Neural cell (in vitro differentiated cells): ENCODE results near the gene GALNT2. TPM values are rescaled to one million over a fixed set of nuclear protein-coding genes. Genes with fewer than 3 reads are reported as not detected.

ENCODE experiments used
- H2AFZ ChIP-seq: fragments of 200-600, 300-800 bp; sonication (generic), shearing (Covaris generic); 2 replicates; pipeline ENCODE4 v1.6.0; 2014; ENCODE audit warnings: low read depth, mild to moderate bottlenecking, antibody characterized with exemption, low read length, moderate library complexity
- H3F3A ChIP-seq: fragments of 200-600 bp; shearing (Covaris generic); 2 replicates; pipeline ENCODE4 v1.6.1; 2016; ENCODE audit warnings: mild to moderate bottlenecking, moderate library complexity, mixed read lengths, antibody characterized with exemption, low read length; ENCODE audit not compliant: insufficient read depth, poor library complexity, severe bottlenecking
- H3K27ac ChIP-seq: fragments of 200-600, 300-800 bp; sonication (generic), shearing (Covaris generic); 2 replicates; pipeline ENCODE4 v1.5.1; 2014; ENCODE audit warnings: mild to moderate bottlenecking, low read length, moderate library complexity
- H3K27me3 ChIP-seq: fragments of 300-800, 200-600 bp; sonication (generic), shearing (Covaris generic); 2 replicates; pipeline ENCODE4 v1.6.0; 2014; ENCODE audit warnings: mild to moderate bottlenecking, low read depth, low read length, moderate library complexity; ENCODE audit not compliant: insufficient read depth
- H3K36me3 ChIP-seq: fragments of 300-800, 200-600 bp; sonication (generic), shearing (Covaris generic); 2 replicates; pipeline ENCODE4 v1.5.1; 2014; ENCODE audit warnings: mild to moderate bottlenecking, antibody characterized with exemption, low read length, moderate library complexity; ENCODE audit not compliant: insufficient read depth
- H3K4me2 ChIP-seq: fragments of 300-800, 200-600 bp; sonication (generic), shearing (Covaris generic); 2 replicates; pipeline ENCODE4 v1.6.0; 2014; ENCODE audit warnings: mild to moderate bottlenecking, low read length
- H3K4me3 ChIP-seq: fragments of 300-800, 200-600 bp; sonication (generic), shearing (Covaris generic); 2 replicates; pipeline ENCODE4 v1.5.1; 2014; ENCODE audit warnings: mild to moderate bottlenecking, low read length, moderate library complexity
- H3K79me2 ChIP-seq: fragments of 200-600 bp; shearing (Covaris generic); replicated peaks from 2 replicates; pipeline ENCODE4 v1.6.0; 2014; ENCODE audit warnings: mild to moderate bottlenecking, low read length, moderate library complexity; ENCODE audit not compliant: insufficient read depth
- H3K9ac ChIP-seq: fragments of 300-800, 200-600 bp; sonication (generic), shearing (Covaris generic); 2 replicates; pipeline ENCODE4 v1.6.1; 2016; ENCODE audit warnings: mild to moderate bottlenecking, low read length, mixed read lengths
- H3K9me2 ChIP-seq: fragments of 200-600 bp; shearing (Covaris generic); 2 replicates; pipeline ENCODE4 v1.6.1; 2016; ENCODE audit warnings: mild to moderate bottlenecking, low read length, mixed read lengths; ENCODE audit not compliant: insufficient read depth
- H3K9me3 ChIP-seq: fragments of 200-600, 300-800 bp; sonication (generic), shearing (Covaris generic); 2 replicates; pipeline ENCODE4 v1.6.1; 2016; ENCODE audit warnings: mild to moderate bottlenecking, mixed run types, low read length, moderate library complexity, mixed read lengths
- H4K20me1 ChIP-seq: fragments of 200-600 bp; shearing (Covaris generic); 2 replicates; pipeline ENCODE4 v1.6.1; 2016; ENCODE audit warnings: mild to moderate bottlenecking, mixed run types; ENCODE audit not compliant: insufficient read depth
- EP300 ChIP-seq: fragments of 450-650 bp; conservative IDR thresholded peaks from 2 replicates; pipeline ENCODE4 v1.6.1; 2014; ENCODE audit warnings: antibody characterized with exemption, mild to moderate bottlenecking, moderate library complexity; ENCODE audit not compliant: poor library complexity, severe bottlenecking
- EZH2 ChIP-seq: fragments of 200-600, 300-800 bp; shearing (Covaris generic), sonication (generic); IDR thresholded peaks from 2 replicates; pipeline ENCODE4 v1.6.1; 2014; ENCODE audit warnings: antibody characterized with exemption, low read length, borderline replicate concordance, mild to moderate bottlenecking; ENCODE audit not compliant: insufficient read depth, poor library complexity, severe bottlenecking
- MXI1 ChIP-seq: fragments of 450-650 bp; conservative IDR thresholded peaks from 2 replicates; pipeline ENCODE4 v1.6.1; 2014; ENCODE audit warnings: antibody characterized with exemption, mild to moderate bottlenecking; ENCODE audit not compliant: poor library complexity, severe bottlenecking
- POLR2AphosphoS5 ChIP-seq: IDR thresholded peaks from 2 replicates; pipeline ENCODE4 v1.6.1; 2012
- RAD21 ChIP-seq: fragments of 450-650 bp; conservative IDR thresholded peaks from 2 replicates; pipeline ENCODE4 v1.6.1; 2014; ENCODE audit warnings: antibody characterized with exemption, mild to moderate bottlenecking, moderate library complexity
- SMC3 ChIP-seq: fragments of 450-650 bp; conservative IDR thresholded peaks from 2 replicates; pipeline ENCODE4 v1.6.1; 2014; ENCODE audit warnings: antibody characterized with exemption, mild to moderate bottlenecking, moderate library complexity; ENCODE audit not compliant: poor library complexity
- TAF1 ChIP-seq: IDR thresholded peaks from 2 replicates; pipeline ENCODE4 v1.6.1; 2012; ENCODE audit warnings: low read depth
- polyA plus RNA-seq: library from polyadenylated mRNA; depleted of rRNA; stranded (reverse); fragments of >200 nt; gene quantifications from 2 replicates; pipeline ENCODE4 v1.2.3, GENCODE V29; 2014
- TF ChIP-seq, protein P1 (sequence below): IDR thresholded peaks from 2 replicates; pipeline ENCODE4 v1.6.1; 2012; ENCODE audit warnings: borderline replicate concordance
- TF ChIP-seq, protein P2 (sequence below): fragments of 450-650 bp; IDR thresholded peaks from 2 replicates; pipeline ENCODE4 v1.5.1; 2014; ENCODE audit warnings: antibody characterized with exemption, mild to moderate bottlenecking, moderate library complexity; ENCODE audit not compliant: poor library complexity, severe bottlenecking

The GALNT2 gene
- polyA plus RNA-seq, 1 donor from 2014 or later: 38.8 TPM

DNA sequence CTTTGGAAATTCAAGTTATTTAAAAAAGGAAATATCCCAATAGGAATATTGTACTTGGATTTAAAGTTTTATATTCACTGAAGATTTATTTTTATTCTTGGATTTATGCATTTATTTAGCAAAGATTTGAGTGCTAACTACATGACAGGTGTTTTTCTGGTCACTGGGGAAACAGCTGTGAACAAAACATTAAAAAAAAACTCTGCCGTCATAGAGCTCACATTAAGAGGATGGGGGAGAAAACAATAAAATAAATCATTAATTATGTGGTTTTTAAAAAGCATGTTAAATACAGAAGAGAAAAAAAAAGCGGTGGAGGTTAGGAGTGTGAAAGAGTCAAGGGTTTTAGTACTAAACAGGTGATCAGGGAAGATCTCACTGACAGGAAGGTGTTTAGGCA is 149.9 kb downstream of the GALNT2 start:
- Histone ChIP-seq H3K36me3 (no peaks in the 10 kb centered on the region), H4K20me1 (no peaks in the 10 kb centered on the region), H2AFZ (no peak overlapping the region), H3K27me3 (no peaks in the 10 kb centered on the region), H3K27ac (no peak overlapping the region), H3K4me3 (no peak overlapping the region), H3K9me3 (no peaks in the 10 kb centered on the region), H3K79me2 (no peaks in the 10 kb centered on the region), H3K4me2 (no peak overlapping the region), H3K9ac (no peak overlapping the region), H3K9me2 (no peaks in the 10 kb centered on the region), H3F3A (no peaks in the 10 kb centered on the region)
- TF ChIP-seq, protein P1, sequence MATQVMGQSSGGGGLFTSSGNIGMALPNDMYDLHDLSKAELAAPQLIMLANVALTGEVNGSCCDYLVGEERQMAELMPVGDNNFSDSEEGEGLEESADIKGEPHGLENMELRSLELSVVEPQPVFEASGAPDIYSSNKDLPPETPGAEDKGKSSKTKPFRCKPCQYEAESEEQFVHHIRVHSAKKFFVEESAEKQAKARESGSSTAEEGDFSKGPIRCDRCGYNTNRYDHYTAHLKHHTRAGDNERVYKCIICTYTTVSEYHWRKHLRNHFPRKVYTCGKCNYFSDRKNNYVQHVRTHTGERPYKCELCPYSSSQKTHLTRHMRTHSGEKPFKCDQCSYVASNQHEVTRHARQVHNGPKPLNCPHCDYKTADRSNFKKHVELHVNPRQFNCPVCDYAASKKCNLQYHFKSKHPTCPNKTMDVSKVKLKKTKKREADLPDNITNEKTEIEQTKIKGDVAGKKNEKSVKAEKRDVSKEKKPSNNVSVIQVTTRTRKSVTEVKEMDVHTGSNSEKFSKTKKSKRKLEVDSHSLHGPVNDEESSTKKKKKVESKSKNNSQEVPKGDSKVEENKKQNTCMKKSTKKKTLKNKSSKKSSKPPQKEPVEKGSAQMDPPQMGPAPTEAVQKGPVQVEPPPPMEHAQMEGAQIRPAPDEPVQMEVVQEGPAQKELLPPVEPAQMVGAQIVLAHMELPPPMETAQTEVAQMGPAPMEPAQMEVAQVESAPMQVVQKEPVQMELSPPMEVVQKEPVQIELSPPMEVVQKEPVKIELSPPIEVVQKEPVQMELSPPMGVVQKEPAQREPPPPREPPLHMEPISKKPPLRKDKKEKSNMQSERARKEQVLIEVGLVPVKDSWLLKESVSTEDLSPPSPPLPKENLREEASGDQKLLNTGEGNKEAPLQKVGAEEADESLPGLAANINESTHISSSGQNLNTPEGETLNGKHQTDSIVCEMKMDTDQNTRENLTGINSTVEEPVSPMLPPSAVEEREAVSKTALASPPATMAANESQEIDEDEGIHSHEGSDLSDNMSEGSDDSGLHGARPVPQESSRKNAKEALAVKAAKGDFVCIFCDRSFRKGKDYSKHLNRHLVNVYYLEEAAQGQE: no peak
- TF ChIP-seq SMC3 (no peak), POLR2AphosphoS5 (no peak), RAD21 (no peak), EP300 (no peak), TAF1 (no peak), MXI1 (no peak), EZH2 (no peak)
- TF ChIP-seq, protein P2, sequence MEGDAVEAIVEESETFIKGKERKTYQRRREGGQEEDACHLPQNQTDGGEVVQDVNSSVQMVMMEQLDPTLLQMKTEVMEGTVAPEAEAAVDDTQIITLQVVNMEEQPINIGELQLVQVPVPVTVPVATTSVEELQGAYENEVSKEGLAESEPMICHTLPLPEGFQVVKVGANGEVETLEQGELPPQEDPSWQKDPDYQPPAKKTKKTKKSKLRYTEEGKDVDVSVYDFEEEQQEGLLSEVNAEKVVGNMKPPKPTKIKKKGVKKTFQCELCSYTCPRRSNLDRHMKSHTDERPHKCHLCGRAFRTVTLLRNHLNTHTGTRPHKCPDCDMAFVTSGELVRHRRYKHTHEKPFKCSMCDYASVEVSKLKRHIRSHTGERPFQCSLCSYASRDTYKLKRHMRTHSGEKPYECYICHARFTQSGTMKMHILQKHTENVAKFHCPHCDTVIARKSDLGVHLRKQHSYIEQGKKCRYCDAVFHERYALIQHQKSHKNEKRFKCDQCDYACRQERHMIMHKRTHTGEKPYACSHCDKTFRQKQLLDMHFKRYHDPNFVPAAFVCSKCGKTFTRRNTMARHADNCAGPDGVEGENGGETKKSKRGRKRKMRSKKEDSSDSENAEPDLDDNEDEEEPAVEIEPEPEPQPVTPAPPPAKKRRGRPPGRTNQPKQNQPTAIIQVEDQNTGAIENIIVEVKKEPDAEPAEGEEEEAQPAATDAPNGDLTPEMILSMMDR: no peak

DNA sequence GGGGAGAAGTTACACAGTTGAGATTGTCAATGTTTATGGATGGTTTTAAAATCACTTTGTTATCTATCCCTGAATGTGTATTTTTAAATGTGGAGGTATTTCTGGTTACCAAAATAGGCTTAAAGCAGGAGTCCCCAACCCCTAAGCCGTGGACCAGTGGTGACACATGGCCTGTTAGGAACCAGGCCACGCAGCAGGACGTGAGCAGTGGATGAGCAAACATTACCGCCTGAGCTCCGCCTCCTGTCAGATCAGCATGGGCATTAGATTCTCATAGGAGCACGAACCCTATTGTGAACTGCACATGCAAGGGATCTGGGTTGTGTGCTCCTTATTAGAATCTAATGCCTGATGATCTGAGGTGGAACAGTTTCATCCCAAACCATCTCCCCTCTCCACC is 151.6 kb downstream of the GALNT2 start:
- Histone ChIP-seq H2AFZ (no peak overlapping the region), H3K9ac (no peak overlapping the region), H3K9me3 (no peaks in the 10 kb centered on the region), H3K79me2 (no peaks in the 10 kb centered on the region), H3K27me3 (no peaks in the 10 kb centered on the region), H3K4me2 (no peak overlapping the region), H4K20me1 (no peaks in the 10 kb centered on the region), H3K36me3 (no peaks in the 10 kb centered on the region), H3K27ac (no peak overlapping the region), H3K4me3 (no peak overlapping the region), H3F3A (no peaks in the 10 kb centered on the region), H3K9me2 (no peaks in the 10 kb centered on the region)
- TF ChIP-seq RAD21: no peak
- TF ChIP-seq EZH2: no peak
- TF ChIP-seq TAF1: no peak
- TF ChIP-seq EP300: no peak
- TF ChIP-seq, protein P1: no peak
- TF ChIP-seq, protein P2: no peak
- no peak for TF ChIP-seq SMC3
- TF ChIP-seq MXI1: no peak
- TF ChIP-seq POLR2AphosphoS5: no peak
